Measurements from ENCODE around the gene LAMP5. TPM values are rescaled to one million over a fixed set of nuclear protein-coding genes. Genes with fewer than 3 reads are reported as not detected.

Gene LAMP5
- total RNA-seq, 2 experiments from 2014 or later, result not detected

- Mint-ChIP-seq H3K27ac (no peak overlapping the region), H3K4me3 (no peak overlapping the region), H3K4me1 (ENCODE audit: low read depth) (no peaks in the 10 kb centered on the region), H3K27me3 (no peaks in the 10 kb centered on the region), H3K9me3 (peaks cover 2% of the 10 kb centered on the region), H3K36me3 (no peaks in the 10 kb centered on the region)
- ChIA-PET POLR2A (no interaction called here), CTCF (no interaction called here)
- intact Hi-C loops (cut with micrococcal nuclease), result no loop called here
- DNase-seq, result no peak
Observed at GRCh38 chr20:9490161-9490560, 24.2 kb upstream of the LAMP5 start.

GRCh38 chr20:9490631-9491030 lies 23.8 kb upstream of the LAMP5 start:
- Mint-ChIP-seq H3K4me3 (no peak overlapping the region), H3K36me3 (no peaks in the 10 kb centered on the region)
- CTCF ChIA-PET, result no interaction called here

GRCh38 chr20:9491324-9491723 lies 23.1 kb upstream of the LAMP5 start:
- Mint-ChIP-seq H3K36me3 (no peaks in the 10 kb centered on the region), H3K27me3 (no peaks in the 10 kb centered on the region), H3K4me1 (ENCODE audit: low read depth) (no peaks in the 10 kb centered on the region), H3K9me3 (peaks cover 5% of the 10 kb centered on the region), H3K27ac (no peak overlapping the region), H3K4me3 (no peak overlapping the region)
- no peak for DNase-seq
- intact Hi-C loops (cut with micrococcal nuclease), result no loop called here
- POLR2A ChIA-PET, result no interaction called here
- CTCF ChIA-PET, result no interaction called here

More at GRCh38 chr20:9490631-9491030, 23.8 kb upstream of the LAMP5 start:
- DNase-seq, result no peak
- POLR2A ChIA-PET, result no interaction called here
- no peaks in the 10 kb centered on the region for H3K27me3 Mint-ChIP-seq
- H3K9me3 Mint-ChIP-seq, result peaks cover 2% of the 10 kb centered on the region
- H3K27ac Mint-ChIP-seq, result no peak overlapping the region
- H3K4me1 Mint-ChIP-seq (ENCODE audit: low read depth), result no peaks in the 10 kb centered on the region
- intact Hi-C loops (cut with micrococcal nuclease), result no loop called here

GRCh38 chr20:9492067-9492466 lies 22.3 kb upstream of the LAMP5 start:
- Mint-ChIP-seq H3K4me1 (ENCODE audit: low read depth) (no peaks in the 10 kb centered on the region), H3K36me3 (no peaks in the 10 kb centered on the region), H3K9me3 (peaks cover 5% of the 10 kb centered on the region), H3K27ac (no peak overlapping the region), H3K27me3 (no peaks in the 10 kb centered on the region), H3K4me3 (no peak overlapping the region)
- ChIA-PET POLR2A (no interaction called here), CTCF (no interaction called here)
- no peak for DNase-seq
- intact Hi-C loops (cut with micrococcal nuclease), result no loop called here

- no peaks in the 10 kb centered on the region for H3K4me1 Mint-ChIP-seq (ENCODE audit: low read depth)
- POLR2A ChIA-PET, result no interaction called here
- no peaks in the 10 kb centered on the region for H3K27me3 Mint-ChIP-seq
- CTCF ChIA-PET, result no interaction called here
- no peak overlapping the region for H3K4me3 Mint-ChIP-seq
- DNase-seq, result no peak
- no peak overlapping the region for H3K27ac Mint-ChIP-seq
- H3K9me3 Mint-ChIP-seq, result peaks cover 5% of the 10 kb centered on the region
- no peaks in the 10 kb centered on the region for H3K36me3 Mint-ChIP-seq
- intact Hi-C loops (cut with micrococcal nuclease), result no loop called here
Observed at GRCh38 chr20:9493803-9494202, 20.6 kb upstream of the LAMP5 start.

- DNase-seq, result no peak
- H3K4me1 Mint-ChIP-seq (ENCODE audit: low read depth), result no peaks in the 10 kb centered on the region
- CTCF ChIA-PET, result no interaction called here
- POLR2A ChIA-PET, result no interaction called here
- intact Hi-C loops (cut with micrococcal nuclease), result no loop called here
- H3K27ac Mint-ChIP-seq, result no peak overlapping the region
- H3K9me3 Mint-ChIP-seq, result peaks cover 5% of the 10 kb centered on the region
- H3K4me3 Mint-ChIP-seq, result no peak overlapping the region
- no peaks in the 10 kb centered on the region for H3K36me3 Mint-ChIP-seq
- no peaks in the 10 kb centered on the region for H3K27me3 Mint-ChIP-seq
Observed at GRCh38 chr20:9495701-9496100, 18.7 kb upstream of the LAMP5 start.

GRCh38 chr20:9496155-9496554 lies 18.2 kb upstream of the LAMP5 start:
- Mint-ChIP-seq H3K9me3 (peaks cover 5% of the 10 kb centered on the region), H3K4me1 (ENCODE audit: low read depth) (no peaks in the 10 kb centered on the region), H3K27me3 (no peaks in the 10 kb centered on the region), H3K27ac (no peak overlapping the region), H3K36me3 (no peaks in the 10 kb centered on the region), H3K4me3 (no peak overlapping the region)
- ChIA-PET CTCF (no interaction called here), POLR2A (no interaction called here)
- DNase-seq, result no peak
- intact Hi-C loops (cut with micrococcal nuclease), result no loop called here

GRCh38 chr20:9498322-9498721 lies 16.1 kb upstream of the LAMP5 start:
- POLR2A ChIA-PET, result no interaction called here
- intact Hi-C loops (cut with micrococcal nuclease), result no loop called here
- Mint-ChIP-seq H3K9me3 (peaks cover 5% of the 10 kb centered on the region), H3K4me1 (ENCODE audit: low read depth) (no peaks in the 10 kb centered on the region), H3K4me3 (no peak overlapping the region), H3K27me3 (no peaks in the 10 kb centered on the region), H3K27ac (no peak overlapping the region), H3K36me3 (no peaks in the 10 kb centered on the region)
- no peak for DNase-seq
- CTCF ChIA-PET, result no interaction called here

GRCh38 chr20:9499126-9499899 lies 15.1 kb upstream of the LAMP5 start:
- POLR2A ChIA-PET, result no interaction called here
- no peak for DNase-seq
- intact Hi-C loops (cut with micrococcal nuclease), result no loop called here
- no peaks in the 10 kb centered on the region for H3K4me1 Mint-ChIP-seq (ENCODE audit: low read depth)
- no peak overlapping the region for H3K4me3 Mint-ChIP-seq
- H3K36me3 Mint-ChIP-seq, result no peaks in the 10 kb centered on the region
- no peaks in the 10 kb centered on the region for H3K27me3 Mint-ChIP-seq
- no peak overlapping the region for H3K27ac Mint-ChIP-seq
- CTCF ChIA-PET, result no interaction called here
- H3K9me3 Mint-ChIP-seq, result peaks cover 7% of the 10 kb centered on the region

GRCh38 chr20:9500121-9500520 lies 14.3 kb upstream of the LAMP5 start:
- no peak for DNase-seq
- POLR2A ChIA-PET, result no interaction called here
- Mint-ChIP-seq H3K27ac (no peak overlapping the region), H3K9me3 (peaks cover 6% of the 10 kb centered on the region), H3K4me1 (ENCODE audit: low read depth) (no peaks in the 10 kb centered on the region), H3K4me3 (no peak overlapping the region), H3K27me3 (no peaks in the 10 kb centered on the region), H3K36me3 (no peaks in the 10 kb centered on the region)
- CTCF ChIA-PET, result no interaction called here
- intact Hi-C loops (cut with micrococcal nuclease), result no loop called here

GRCh38 chr20:9501473-9501872 lies 12.9 kb upstream of the LAMP5 start:
- Mint-ChIP-seq H3K4me1 (ENCODE audit: low read depth) (no peaks in the 10 kb centered on the region), H3K27me3 (peaks cover 2% of the 10 kb centered on the region), H3K9me3 (peaks cover 2% of the 10 kb centered on the region), H3K27ac (no peak overlapping the region), H3K36me3 (no peaks in the 10 kb centered on the region), H3K4me3 (no peak overlapping the region)
- CTCF ChIA-PET, result interaction anchor here (0.6 kb wide), 1 partner anchor 1805 kb away, joined by 3 read pairs; no protein-coding TSS in a partner anchor
- DNase-seq, result no peak
- POLR2A ChIA-PET, result no interaction called here
- intact Hi-C loops (cut with micrococcal nuclease), result no loop called here

GRCh38 chr20:9503526-9504245 lies 10.7 kb upstream of the LAMP5 start:
- DNase-seq, result no peak
- peaks cover 2% of the 10 kb centered on the region for H3K9me3 Mint-ChIP-seq
- no peaks in the 10 kb centered on the region for H3K4me1 Mint-ChIP-seq (ENCODE audit: low read depth)
- POLR2A ChIA-PET, result no interaction called here
- peaks cover 13% of the 10 kb centered on the region for H3K27me3 Mint-ChIP-seq
- intact Hi-C loops (cut with micrococcal nuclease), result no loop called here
- CTCF ChIA-PET, result no interaction called here
- H3K27ac Mint-ChIP-seq, result no peak overlapping the region
- no peaks in the 10 kb centered on the region for H3K36me3 Mint-ChIP-seq
- H3K4me3 Mint-ChIP-seq, result no peak overlapping the region

- Mint-ChIP-seq H3K9me3 (peaks cover 2% of the 10 kb centered on the region), H3K4me3 (no peak overlapping the region), H3K4me1 (ENCODE audit: low read depth) (no peaks in the 10 kb centered on the region), H3K27ac (no peak overlapping the region), H3K36me3 (no peaks in the 10 kb centered on the region), H3K27me3 (peaks cover 26% of the 10 kb centered on the region)
- ChIA-PET POLR2A (no interaction called here), CTCF (no interaction called here)
- DNase-seq, result no peak
- intact Hi-C loops (cut with micrococcal nuclease), result no loop called here
Observed at GRCh38 chr20:9506280-9506821, 8.0 kb upstream of the LAMP5 start.

All from activated CD4-positive, alpha-beta memory T cell treated with anti-CD3 and anti-CD28 coated beads for 36 hours (primary cell).